DMS153 treated with DMSO at 0.1 percent for 48 hours (cell line): ENCODE measurements around the gene AKAP9.
"Not testable (repeated sequence)": the region's sequence is repeated elsewhere in the genome, so short reads cannot be mapped to it uniquely, and the experiment has no call there.

Source experiments
- DNase-seq: peaks from one replicate; lab custom pipeline; 2025; ENCODE audit not compliant: unreplicated experiment; lab: John Stamatoyannopoulos, UW

Gene AKAP9

GRCh38 chr7:91945476-91945875 is 4.8 kb downstream of the AKAP9 start:
- no peak for DNase-seq

- no peak for DNase-seq
These were observed 5.9 kb downstream of the AKAP9 start for GRCh38 chr7:91946549-91946948.

DNA sequence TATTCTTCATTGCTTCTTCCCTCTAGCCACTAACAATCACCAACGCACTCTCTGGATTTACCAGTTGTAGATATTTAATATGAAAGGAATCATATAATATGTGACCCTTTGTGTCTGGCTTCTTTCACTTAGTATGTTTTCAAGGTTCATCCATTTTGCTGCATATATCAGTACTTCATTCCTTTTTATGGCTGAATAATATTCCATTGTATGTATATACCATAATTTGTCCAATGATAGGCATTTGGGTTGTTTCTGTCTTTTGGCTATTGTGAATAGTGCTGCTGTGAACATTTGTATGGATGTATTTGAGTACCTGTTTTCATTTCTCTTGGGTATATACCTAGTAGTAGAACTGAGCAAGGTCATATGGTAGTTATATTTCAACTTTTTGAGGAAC is 7.3 kb downstream of the AKAP9 start:
- no peak for DNase-seq

DNA sequence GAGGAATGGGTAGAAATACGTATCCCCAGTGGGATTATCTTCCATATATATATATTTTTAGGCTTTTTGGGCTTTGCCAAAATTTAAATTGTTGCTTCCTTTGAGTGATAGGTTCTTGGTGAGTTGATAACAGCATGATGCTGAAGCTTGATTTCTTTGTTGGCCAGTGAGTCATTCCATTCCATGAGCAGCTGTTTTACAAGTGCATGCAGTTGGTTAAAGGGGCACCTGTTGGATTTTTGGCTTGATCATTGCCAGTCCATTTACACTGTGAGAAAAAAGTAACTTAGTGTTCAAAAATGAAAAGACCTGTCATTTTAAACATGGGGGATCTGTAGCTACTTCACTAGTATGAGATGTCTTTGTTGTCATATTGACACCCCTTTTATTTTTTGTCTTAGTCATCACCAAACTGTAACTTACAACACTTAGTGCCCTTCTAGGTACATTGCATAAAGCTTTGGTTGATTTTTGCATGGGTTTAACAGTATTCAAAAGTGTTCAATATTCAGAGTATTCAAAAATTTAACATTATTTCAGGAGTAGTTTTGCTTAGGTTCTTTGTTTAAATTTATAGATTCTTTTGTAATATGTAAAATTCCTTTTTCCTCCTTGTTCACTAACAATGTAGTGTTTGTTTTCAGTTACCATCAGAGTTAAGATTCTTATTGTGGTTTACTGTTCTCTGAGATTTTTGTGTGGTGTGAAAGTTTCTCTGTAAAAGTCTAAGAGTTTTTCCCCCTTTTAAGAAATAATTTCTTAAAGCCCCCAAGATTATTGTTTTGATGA is 8.8 kb downstream of the AKAP9 start:
- DNase-seq, result no peak

- DNase-seq, result no peak
These were observed 13.0 kb downstream of the AKAP9 start for GRCh38 chr7:91953618-91954017.

DNA sequence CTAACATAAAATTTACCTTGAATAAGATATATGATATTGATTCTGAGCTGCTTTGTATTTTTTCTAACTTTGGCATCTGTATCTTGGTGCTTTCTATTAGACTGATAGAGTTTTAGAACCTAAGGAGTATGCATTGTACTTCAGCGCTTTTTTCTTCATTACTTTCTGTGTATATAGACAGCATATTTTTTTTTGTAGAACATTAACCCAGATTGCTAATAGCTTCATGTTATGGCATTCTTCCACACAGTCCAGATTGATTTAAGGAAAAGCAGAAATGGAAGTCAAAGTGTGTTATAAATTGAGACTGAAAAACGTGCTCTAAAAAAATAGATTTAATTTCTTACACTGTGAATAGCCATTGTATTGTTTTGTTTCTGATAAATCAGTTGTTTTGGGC is 15.8 kb downstream of the AKAP9 start:
- not testable (repeated sequence) for DNase-seq

- no peak for DNase-seq
These were observed 16.6 kb downstream of the AKAP9 start for GRCh38 chr7:91957232-91957631.

GRCh38 chr7:91957823-91958222 is 17.2 kb downstream of the AKAP9 start:
- DNase-seq, result no peak

DNA sequence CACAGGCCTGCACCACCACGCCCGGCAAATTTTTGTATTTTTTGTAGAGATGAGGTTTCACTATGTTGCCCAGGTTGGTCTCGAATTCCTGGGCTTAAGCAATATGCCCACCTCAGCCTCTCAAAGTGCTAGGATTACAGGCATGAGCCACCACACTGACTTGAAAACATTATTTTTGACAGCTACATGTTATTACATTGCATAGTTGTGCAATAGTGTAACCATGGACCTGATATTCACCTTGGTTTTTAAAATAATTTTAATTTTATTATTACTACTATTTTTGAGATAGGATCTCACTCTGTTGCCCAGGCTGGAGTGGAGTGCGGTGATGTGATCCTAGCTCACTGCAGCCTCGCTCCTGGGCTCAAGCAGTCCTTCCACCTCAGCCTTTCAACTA is 18.4 kb downstream of the AKAP9 start:
- no peak for DNase-seq

DNA sequence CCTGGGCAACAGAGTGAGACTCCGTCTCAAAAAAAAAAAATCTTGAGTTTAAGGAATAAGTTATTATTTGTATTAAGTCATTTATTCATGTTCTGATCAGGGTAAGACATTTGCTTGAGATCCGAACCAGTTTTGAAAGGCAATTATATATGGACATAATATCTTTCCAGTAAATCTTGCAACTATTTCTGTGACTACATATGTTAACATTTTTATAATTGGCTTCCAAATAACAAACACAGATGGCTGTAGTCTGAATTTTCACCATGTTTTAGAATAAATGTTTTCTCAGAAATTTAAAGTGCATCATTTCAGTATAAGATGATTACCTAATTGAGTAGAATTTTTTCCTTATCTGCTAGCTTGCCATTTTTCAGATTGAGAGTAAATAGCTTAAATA is 21.2 kb downstream of the AKAP9 start:
- DNase-seq, result no peak

- DNase-seq, result no peak
These were observed 21.8 kb downstream of the AKAP9 start for GRCh38 chr7:91962419-91962818.

DNA sequence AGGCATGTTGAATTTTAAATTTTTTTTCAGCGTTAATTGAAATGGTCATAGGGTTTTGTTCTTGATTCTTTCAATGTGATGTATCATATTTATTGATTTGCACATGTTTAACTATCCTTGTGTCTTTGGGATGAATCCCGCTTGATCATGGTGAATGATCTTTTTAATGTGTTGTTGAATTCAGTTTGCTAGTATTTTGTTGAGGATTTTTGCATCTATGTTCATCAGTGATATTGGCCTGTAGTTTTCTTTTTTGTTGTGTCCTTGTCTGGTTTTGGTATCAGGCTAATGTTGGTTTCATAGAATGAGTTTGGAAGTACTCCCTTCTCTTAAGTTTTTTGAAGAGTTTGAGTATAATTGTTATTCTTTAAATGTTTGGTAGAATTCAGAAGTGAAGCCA is 26.9 kb downstream of the AKAP9 start:
- not testable (repeated sequence) for DNase-seq

- no peak for DNase-seq
These were observed 33.0 kb downstream of the AKAP9 start for GRCh38 chr7:91973639-91974038.

- DNase-seq, result no peak
These were observed 33.4 kb downstream of the AKAP9 start for GRCh38 chr7:91974066-91974465.

GRCh38 chr7:91976743-91977142 is 36.1 kb downstream of the AKAP9 start:
- DNase-seq, result no peak

GRCh38 chr7:91979590-91979989 is 38.9 kb downstream of the AKAP9 start:
- DNase-seq, result no peak

DNA sequence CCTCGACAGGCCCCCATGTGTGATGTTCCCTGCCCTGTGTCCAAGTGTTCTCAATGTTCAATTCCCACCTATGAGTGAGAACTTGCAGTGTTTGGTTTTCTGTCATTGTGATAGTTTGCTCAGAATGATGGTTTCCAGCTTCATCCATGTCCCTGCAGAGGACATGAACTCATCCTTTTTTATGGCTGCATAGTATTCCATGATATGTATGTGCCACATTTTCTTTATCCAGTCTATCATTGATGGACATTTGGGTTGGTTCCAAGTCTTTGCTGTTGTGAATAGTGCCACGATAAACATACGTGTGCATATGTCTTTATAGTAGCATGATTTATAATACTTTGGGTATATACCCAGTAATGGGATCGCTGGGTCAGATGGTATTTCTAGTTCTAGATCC is 41.7 kb downstream of the AKAP9 start:
- not testable (repeated sequence) for DNase-seq

DNA sequence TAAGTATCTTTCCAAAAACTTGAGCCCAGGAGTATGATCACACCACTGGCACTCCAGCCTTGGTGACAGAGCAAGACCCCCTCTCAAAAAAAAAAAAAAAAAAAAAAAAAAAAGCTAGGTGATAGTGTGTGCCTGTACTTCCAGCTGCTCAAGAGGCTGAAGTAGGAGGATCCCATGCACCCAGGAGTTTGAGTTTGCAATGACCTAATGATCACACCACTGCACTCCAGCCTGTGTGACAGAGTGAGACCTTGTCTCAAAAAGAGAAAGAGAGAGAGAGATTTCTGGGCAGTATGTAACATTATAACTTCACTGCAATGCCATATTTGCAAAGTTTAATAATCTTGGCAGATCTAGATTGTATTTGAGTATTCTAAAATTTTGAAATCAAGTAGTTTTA is 47.6 kb downstream of the AKAP9 start:
- no peak for DNase-seq

DNA sequence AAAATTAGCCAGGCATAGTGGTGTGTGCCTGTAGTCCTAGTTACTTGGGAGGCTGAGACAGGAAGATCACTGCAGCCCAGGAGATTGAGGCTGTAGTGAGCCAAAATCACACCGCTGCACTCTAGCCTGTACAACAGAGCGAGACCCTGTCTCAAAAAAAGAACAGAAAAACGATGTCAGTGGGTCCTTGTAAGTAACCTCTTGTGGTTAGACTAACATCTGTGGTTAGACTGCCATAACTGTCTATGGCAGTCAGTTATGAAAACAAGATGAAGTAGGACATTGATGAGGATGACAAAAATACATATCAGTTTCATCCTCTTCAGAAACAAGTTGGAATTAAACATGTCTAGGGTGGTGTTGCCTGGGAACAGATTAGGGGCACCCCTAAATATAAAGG is 53.3 kb downstream of the AKAP9 start:
- no peak for DNase-seq

- no peak for DNase-seq
These were observed 54.9 kb downstream of the AKAP9 start for GRCh38 chr7:91995391-91996105.

DNA sequence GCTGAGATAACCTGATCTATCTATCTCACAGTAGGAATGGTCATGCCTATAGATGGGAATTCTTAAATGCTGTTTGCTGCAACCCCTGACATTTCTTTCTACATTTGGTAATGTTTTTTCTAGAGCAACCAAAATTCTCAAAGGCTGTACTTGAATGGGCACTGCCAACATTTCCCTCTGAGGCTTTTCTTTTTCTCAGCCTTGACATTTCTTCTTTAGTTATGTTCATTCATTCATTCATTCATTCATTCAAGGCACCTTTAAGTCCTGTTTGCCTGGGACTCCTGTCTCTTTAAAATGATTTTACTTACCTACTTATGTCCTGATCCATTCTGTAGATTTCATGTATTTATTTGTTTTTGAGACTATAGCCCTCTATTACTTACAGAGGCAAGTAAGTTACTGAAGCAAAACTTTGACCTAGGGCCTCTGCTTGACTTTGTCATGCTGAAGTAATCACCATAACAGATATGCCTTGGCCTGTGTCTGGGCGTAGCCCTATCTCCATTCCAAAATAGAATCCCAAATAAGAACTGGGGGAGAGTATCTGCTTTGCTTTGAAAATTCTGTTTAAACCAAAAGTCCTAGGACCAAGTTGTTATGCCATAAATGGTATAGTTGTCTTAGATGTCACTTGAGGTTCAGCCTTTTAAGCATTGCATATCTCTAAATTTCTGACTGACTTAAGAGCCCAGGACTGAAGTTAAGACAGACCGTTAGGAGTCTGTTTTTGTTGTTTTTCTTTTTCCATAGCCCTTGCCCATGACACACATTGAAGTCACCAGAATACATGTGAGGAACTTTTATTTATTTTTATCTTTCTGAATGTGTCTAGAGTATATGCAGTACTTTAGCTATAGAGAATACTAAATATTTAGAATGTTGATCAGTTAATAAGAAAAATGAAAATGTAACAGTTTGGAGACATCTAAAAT is 59.2 kb downstream of the AKAP9 start:
- DNase-seq, result no peak

DNA sequence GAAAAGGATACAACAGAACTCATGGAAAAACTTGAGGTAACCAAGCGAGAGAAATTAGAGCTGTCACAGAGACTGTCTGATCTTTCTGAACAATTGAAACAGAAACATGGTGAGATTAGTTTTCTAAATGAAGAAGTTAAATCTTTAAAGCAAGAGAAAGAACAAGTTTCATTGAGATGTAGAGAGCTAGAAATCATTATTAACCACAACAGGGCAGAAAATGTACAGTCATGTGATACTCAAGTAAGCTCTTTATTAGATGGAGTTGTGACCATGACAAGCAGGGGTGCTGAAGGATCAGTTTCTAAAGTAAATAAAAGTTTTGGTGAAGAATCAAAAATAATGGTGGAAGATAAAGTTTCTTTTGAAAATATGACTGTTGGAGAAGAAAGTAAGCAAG is 62.1 kb downstream of the AKAP9 start:
- no peak for DNase-seq
